ENCODE measurements around the gene IFNA6. TPM values are rescaled to one million over a fixed set of nuclear protein-coding genes. Genes with fewer than 3 reads are reported as not detected.

IFNA6 gene
- total RNA-seq, 3 donors from 2014 or later: not detected

- no peak for TF ChIP-seq POLR2A (IDR thresholded peaks at IDR 0.05)
- TF ChIP-seq POLR2AphosphoS5 (IDR thresholded peaks at IDR 0.05): no peak
- no peak for TF ChIP-seq CTCF (IDR thresholded peaks at IDR 0.05)
- no peaks in the 10 kb centered on the region for H3K9me3 ChIP-seq
- no peaks in the 10 kb centered on the region for H3K36me3 ChIP-seq
- no peak for DNase-seq (ENCODE audit: low spot score in 2 of 2)
- H3K4me1 ChIP-seq: no peaks in the 10 kb centered on the region
- H3K27ac ChIP-seq: no peak overlapping the region
- no peak overlapping the region for H3K4me3 ChIP-seq
- intact Hi-C loops (cut with DNase I; ENCODE audit: low total_unique reads): no loop called here
- H3K27me3 ChIP-seq: no peaks in the 10 kb centered on the region
These were observed 26.6 kb downstream of the IFNA6 start for GRCh38 chr9:21324047-21324446.

GRCh38 chr9:21322911-21323461, 27.7 kb downstream of the IFNA6 start:
- H3K36me3 ChIP-seq: no peaks in the 10 kb centered on the region
- intact Hi-C loops (cut with DNase I; ENCODE audit: low total_unique reads): no loop called here
- no peak for DNase-seq (ENCODE audit: low spot score in 2 of 2)

GRCh38 chr9:21320465-21320864, 30.2 kb downstream of the IFNA6 start:
- H3K36me3 ChIP-seq: no peaks in the 10 kb centered on the region
- H3K4me3 ChIP-seq: no peak overlapping the region
- no peaks in the 10 kb centered on the region for H3K27me3 ChIP-seq
- no peaks in the 10 kb centered on the region for H3K9me3 ChIP-seq
- no peaks in the 10 kb centered on the region for H3K4me1 ChIP-seq
- DNase-seq (ENCODE audit: low spot score in 2 of 2): no peak
- intact Hi-C loops (cut with DNase I; ENCODE audit: low total_unique reads): no loop called here
- no peak for TF ChIP-seq POLR2AphosphoS5 (IDR thresholded peaks at IDR 0.05)
- TF ChIP-seq CTCF (IDR thresholded peaks at IDR 0.05): no peak
- TF ChIP-seq POLR2A (IDR thresholded peaks at IDR 0.05): no peak
- no peak overlapping the region for H3K27ac ChIP-seq

More at GRCh38 chr9:21322911-21323461, 27.7 kb downstream of the IFNA6 start:
- Histone ChIP-seq H3K9me3 (no peaks in the 10 kb centered on the region), H3K4me3 (no peak overlapping the region), H3K27me3 (no peaks in the 10 kb centered on the region), H3K4me1 (no peaks in the 10 kb centered on the region), H3K27ac (no peak overlapping the region)
- TF ChIP-seq POLR2AphosphoS5 (IDR thresholded peaks at IDR 0.05) (no peak), POLR2A (IDR thresholded peaks at IDR 0.05) (no peak), CTCF (IDR thresholded peaks at IDR 0.05) (no peak)

- Histone ChIP-seq H3K4me3 (no peak overlapping the region), H3K4me1 (no peaks in the 10 kb centered on the region), H3K27ac (no peak overlapping the region), H3K27me3 (no peaks in the 10 kb centered on the region), H3K9me3 (no peaks in the 10 kb centered on the region), H3K36me3 (no peaks in the 10 kb centered on the region)
- intact Hi-C loops (cut with DNase I; ENCODE audit: low total_unique reads): no loop called here
- no peak for DNase-seq (ENCODE audit: low spot score in 2 of 2)
- TF ChIP-seq POLR2A (IDR thresholded peaks at IDR 0.05) (no peak), CTCF (IDR thresholded peaks at IDR 0.05) (peak; percentile 53 to 64 (median 61)), POLR2AphosphoS5 (IDR thresholded peaks at IDR 0.05) (no peak)
These were observed 32.4 kb downstream of the IFNA6 start for GRCh38 chr9:21317956-21318923.

- peak overlapping the region in 1 of 2 donors; percentile 50 for H3K27ac ChIP-seq
- H3K4me3 ChIP-seq: no peak overlapping the region
- H3K9me3 ChIP-seq: no peaks in the 10 kb centered on the region
- no peaks in the 10 kb centered on the region for H3K27me3 ChIP-seq
- DNase-seq (ENCODE audit: low spot score in 2 of 2): no peak
- TF ChIP-seq POLR2AphosphoS5 (IDR thresholded peaks at IDR 0.05) (no peak), POLR2A (IDR thresholded peaks at IDR 0.05) (no peak), CTCF (IDR thresholded peaks at IDR 0.05) (no peak)
- H3K36me3 ChIP-seq: no peaks in the 10 kb centered on the region
- intact Hi-C loops (cut with DNase I; ENCODE audit: low total_unique reads): no loop called here
- H3K4me1 ChIP-seq: no peaks in the 10 kb centered on the region
These were observed 33.8 kb downstream of the IFNA6 start for GRCh38 chr9:21316860-21317259.

All from breast epithelium (tissue), 4 donors.